Renal cortex interstitium (tissue), 11 donors: ENCODE measurements around the gene GRK3. TPM values are rescaled to one million over a fixed set of nuclear protein-coding genes. Genes with fewer than 3 reads are reported as not detected.

Experiments
- DNase-seq, 11 donors: peaks; one replicate each; pipeline ENCODE4 v3.0.0-alpha.2; 2013; ENCODE audit warnings: low read depth in 9 of 11, low spot score in 4 of 11; ENCODE audit errors: extremely low read depth in 1 of 11
- polyA plus RNA-seq, 3 donors: library from polyadenylated mRNA; unstranded; fragments of 120-200 nt; gene quantifications; one replicate each; pipeline ENCODE4 v1.2.1, GENCODE V29; 2013; ENCODE audit not compliant: insufficient read length in 3 of 3

GRK3 gene
- polyA plus RNA-seq, 3 donors: 9.3 to 10.7 (median 9.6) TPM

DNA sequence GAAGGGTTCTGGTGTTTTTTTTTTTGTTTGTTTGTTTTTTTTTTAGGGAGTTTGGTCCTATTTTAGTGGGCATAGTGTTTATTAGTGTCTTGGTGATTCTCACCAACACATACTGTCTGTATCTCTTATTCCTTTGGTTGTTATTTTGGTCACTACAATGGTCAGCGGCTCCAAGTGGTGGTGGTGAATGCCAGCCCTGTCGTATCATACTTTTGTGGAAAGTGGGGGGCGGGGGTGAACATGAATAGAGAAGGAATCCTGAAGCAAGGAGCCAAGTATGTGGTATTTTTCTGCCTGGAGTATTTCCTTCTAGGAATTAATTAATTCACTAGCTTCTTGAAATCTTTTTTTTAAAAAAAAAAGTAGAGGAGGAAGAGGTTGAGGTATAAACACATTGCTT, 79.6 kb downstream of the GRK3 start:
- DNase-seq: no peak

DNA sequence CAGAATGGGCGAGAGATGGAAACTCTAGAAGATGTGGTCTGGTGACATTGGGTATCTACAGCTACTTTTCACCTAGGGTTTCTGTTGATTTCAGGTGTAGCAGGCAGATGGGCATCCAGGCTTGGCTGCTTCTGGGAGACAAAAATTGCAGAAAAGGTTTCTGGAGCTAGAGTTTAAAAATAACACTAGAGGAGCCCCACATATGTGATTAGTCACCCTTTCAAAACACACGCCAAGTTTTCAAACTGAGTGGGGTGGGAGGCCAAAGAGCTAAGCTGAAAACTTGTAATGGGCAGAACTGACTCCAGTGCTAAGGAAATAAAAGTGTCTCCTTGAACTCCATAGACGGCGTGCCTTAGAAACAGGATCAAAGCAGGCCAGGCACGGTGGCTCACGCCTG, 80.8 kb downstream of the GRK3 start:
- no peak for DNase-seq

DNA sequence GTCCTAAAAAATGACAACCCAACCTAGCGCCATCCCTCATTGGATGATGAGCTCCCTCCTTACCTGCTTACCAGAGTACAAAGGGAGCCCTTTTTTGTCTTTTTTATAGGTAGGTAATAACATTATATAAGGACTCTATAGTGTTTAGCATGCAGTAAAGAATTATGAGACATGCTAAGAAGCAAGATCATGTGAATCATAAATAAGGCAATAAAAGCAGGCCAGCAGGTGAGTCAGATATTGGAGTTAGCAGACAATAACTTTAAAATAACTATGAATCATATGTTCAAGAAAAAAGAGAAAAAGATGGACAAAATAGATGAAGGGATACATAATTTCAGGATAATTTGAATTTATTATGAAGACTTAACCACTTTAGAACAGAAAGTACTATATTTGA, 81.5 kb downstream of the GRK3 start:
- DNase-seq: no peak

DNA sequence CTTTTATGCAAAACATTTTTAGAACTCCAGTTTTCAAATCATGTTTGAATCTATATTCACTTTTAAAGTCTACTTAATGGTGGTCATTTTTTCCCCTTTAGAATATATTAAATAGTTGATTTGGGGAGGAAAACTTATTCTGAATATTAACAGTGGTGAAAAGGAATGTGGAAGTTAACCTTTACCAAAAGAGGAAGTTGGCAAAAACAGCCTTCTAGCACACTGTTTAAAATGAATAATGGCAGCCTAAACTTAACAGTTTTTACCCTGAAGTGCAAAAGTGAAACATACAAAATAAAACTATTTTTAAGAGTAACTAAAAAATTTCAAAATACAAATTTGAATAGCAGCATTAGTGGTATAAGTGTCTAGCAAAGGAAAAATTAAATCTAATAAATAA, 86.4 kb downstream of the GRK3 start:
- DNase-seq: no peak

DNA sequence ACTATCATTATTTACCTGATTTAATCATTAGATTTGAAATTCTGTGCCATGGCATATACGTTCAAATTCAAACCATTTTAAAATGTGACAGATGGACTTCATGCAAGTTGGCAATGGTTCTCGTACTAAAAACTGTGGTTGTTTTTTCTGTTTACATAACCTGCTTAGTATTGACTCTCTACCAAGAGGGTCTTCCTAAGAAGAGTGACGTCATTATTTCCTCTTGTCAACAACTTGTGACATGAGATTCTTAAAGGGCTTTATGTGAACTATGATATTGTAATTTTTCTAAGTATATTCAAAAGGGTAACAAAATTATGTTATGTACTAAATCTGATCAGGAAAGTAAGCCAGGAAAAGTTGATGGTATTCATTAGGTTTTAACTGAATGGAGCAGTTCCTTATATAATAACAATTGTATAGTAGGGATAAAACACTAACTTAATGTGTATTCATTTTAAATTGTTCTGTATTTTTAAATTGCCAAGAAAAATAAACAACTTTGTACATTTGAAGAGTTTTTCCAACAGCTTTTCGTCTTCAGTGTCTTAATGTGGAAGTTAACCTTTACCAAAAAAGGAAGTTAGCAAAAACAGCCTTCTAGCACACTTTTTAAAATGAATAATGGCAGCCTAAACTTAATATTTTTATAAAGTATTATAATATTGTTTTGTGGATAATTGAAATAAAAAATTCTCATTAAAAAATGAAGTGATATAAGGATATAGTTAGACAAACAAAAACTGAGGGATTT, 87.0 kb downstream of the GRK3 start:
- DNase-seq: no peak

DNA sequence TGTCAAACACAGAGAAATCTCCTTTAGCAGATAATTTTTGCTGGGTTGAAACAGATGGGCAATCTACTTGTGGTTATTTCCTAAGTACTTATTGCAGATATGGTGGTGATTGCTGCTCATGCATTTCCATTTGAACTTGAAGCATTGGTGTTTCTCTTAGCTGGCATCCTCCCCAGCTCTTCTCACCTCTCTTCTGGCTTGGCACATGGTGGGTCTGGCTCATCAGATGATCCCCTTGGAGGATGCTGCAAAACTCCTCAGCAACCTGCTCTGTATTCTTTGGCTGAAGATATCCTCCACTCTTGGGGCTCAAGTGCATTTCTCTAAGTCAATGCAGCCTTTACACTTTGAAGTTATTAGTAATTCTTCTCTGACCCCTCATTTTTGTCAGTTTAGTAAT, 90.2 kb downstream of the GRK3 start:
- no peak for DNase-seq

DNA sequence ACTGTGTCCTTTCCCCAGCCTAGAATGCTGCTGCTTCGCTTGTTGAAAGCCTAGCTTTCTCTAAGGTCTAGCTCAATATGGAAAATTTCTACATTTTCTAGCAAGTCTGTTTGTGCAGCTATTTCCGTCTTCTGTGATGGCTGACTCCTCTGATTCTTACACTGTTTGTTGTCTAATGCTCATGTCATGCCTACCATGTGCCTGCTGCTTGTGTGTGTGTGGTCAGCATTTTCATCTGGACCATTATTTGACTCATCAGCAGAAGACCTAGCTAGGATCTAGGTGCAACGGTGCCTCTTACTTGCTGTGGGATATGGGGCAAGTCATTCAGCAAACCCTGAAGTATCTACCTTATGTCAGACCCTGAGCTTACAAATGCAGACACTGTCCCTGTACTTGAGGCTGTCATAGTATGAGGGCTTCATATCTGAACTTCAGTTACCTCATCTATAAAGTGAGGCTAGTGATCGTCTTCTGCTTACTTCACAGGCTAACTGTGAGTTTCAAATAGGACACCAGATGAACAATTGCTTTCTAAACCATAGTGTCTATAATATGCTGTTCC, 91.0 kb downstream of the GRK3 start:
- no peak for DNase-seq

DNA sequence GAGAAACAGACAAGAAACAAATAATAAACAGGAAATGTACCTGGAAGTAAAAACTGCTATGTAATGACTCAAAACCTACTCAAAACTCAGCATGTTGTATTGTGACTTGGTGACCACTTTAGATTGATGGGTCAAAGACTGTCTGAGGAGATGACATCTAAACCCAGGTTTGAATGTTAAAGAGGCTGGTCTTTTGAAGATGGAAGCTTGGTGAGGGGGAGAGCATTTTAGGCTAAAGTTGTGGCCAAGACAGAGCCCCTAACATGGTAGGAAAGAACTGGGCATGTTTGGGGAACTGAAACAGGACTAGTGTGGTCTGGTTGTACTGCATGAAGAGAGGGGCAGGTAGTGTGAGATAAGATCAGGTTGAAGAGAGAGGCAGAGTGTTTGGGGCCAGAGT, 92.2 kb downstream of the GRK3 start:
- no peak for DNase-seq

DNA sequence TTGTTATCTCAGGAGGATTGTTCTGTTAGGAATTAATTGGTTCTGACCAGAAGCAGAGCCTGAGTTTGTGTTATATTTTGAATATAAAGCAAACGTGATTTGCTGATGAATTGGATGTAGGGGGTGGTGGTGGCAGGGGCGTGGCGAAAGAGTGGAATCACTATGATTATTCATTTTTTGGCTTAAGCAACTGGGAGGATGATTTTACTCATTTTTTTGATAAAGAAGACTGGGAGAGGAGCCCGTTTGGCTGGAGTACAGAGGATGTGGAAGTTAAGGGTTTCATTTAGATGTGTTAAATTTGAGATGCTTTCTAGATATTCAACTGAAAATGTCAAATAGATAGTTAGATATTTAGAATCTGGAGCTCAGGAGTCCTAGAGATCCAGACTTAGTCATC, 94.2 kb downstream of the GRK3 start:
- no peak for DNase-seq

GRCh38 chr22:25659413-25659812, 94.9 kb downstream of the GRK3 start:
- no peak for DNase-seq

- no peak for DNase-seq
Measured at GRCh38 chr22:25660336-25660735, 95.9 kb downstream of the GRK3 start.

DNA sequence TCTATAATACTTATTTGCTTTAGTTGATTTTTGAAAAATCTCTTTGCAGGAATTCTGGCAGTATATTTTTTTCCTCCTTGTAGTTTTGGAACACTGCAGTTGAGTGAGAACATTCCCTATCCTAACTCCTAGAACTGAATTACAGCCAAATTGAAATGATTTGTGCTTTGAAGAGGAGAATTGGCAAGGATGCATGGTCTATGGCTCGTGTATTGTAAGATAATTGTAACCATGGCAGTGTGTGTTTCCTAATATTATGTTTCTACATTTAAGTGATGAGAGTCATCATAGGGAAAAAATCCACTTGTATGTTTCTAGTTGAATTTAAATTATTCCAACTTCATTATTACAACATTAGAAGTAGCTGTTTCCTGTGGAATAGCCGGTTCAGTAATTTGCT, 96.6 kb downstream of the GRK3 start:
- no peak for DNase-seq

DNA sequence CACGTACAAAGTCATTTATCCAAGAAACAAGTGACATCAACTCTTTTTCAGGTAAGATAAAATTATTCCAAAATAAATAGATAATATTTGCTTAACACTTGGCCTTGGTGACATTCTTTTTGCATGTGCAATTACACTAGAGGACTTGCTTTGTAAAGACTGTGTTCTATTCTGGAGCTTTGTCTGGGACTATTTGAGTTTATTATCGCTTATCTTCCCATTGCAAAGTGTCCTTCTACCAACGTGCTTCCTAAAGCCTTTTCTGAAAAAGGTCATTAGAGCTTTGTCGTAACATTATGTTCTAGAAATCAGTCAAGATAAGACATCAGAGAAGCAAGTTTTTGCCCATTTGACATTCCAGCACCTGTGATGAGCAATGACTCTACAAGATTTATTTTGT, 99.2 kb downstream of the GRK3 start:
- DNase-seq: no peak

DNA sequence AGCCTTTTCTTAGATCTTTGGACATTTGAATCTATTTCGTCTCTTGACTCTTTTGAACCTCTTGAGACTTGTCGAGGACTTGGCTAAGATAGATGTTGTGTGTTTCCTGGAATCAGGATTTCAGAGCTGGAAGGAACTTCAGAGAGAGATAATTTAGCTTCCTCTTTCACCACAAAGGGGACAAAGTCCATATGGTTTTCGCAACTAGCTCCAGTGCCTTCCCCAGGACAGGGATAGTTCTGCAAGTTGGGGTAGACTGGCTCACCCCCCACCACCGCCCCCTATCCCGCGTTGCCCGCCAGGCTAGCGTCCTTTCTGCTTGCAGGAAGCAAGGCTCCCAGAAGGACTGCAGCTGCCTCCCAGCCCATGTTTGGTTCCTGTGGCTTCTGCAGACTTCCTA, 101.8 kb downstream of the GRK3 start:
- DNase-seq: peak; percentile 18 to 67 (median 35)

GRCh38 chr22:25668437-25668836, 104.0 kb downstream of the GRK3 start:
- no peak for DNase-seq

- no peak for DNase-seq
Measured at GRCh38 chr22:25669253-25670069, 105.0 kb downstream of the GRK3 start.

DNA sequence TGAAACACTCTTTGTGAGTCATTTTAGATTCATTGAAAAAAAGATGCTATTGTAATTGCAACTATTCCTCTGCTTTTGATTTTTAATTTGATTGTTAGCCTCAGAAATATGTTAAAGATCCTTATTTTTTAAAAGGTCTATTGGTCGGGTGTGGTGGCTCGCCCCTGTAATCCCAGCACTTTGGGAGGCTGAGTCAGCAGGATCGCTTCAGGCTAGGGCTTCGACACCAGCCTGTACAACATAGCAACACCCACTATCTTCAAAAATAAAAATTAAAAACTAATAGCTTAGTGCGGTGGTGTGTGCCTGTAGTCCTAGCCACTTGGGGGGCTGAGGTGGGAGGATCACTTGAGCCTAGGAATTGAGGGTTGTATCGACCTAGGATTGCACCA, 105.6 kb downstream of the GRK3 start:
- DNase-seq: no peak

- no peak for DNase-seq
Measured at GRCh38 chr22:25672289-25673084, 108.0 kb downstream of the GRK3 start.

- DNase-seq: no peak
Measured at GRCh38 chr22:25673713-25674112, 109.2 kb downstream of the GRK3 start.

DNA sequence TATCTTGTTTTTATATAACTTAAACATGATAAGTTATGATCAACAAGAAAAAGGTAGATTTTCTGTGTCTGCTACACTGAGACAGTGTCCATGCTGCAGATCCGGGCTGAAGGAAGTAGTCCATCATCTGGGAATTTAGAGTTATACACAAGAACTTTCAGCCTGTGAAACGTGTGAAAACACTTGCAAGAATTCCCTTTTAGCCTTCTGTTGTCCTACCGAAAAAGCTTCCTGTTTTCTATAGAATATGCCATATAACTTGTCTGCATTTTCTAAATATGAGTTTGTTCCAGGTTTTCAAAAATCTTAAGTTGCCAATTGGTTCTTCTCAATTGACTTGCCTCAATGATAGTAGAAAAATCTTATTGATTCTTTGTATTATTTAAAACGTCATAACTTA, 113.2 kb downstream of the GRK3 start:
- DNase-seq: no peak
